ENCODE results near the gene SLC3A2. TPM values are rescaled to one million over a fixed set of nuclear protein-coding genes. Genes with fewer than 3 reads are reported as not detected.
A peak's percentile ranks its signal among the peaks of the same experiment; 100 is the strongest.
"Not testable (repeated sequence)": the region's sequence is repeated elsewhere in the genome, so short reads cannot be mapped to it uniquely, and the experiment has no call there.

Gene SLC3A2
- total RNA-seq, 3 donors from 2014 or later = 147 to 214 (median 171) TPM

GRCh38 chr11:62856333-62856895, 24.3 kb upstream of the SLC3A2 start:
- intact Hi-C loops (cut with DNase I; ENCODE audit: low total_unique reads) = no loop called here
- Histone ChIP-seq H3K4me3 (peak overlapping the region; percentile 76 to 92 (median 84)), H3K27ac (peak overlapping the region; percentile 74 to 80), H3K27me3 (no peaks in the 10 kb centered on the region), H3K9me3 (no peaks in the 10 kb centered on the region), H3K36me3 (no peaks in the 10 kb centered on the region), H3K4me1 (peaks cover 0 to 14% of the 10 kb centered on the region in 2 donors)
- no peak for DNase-seq (ENCODE audit: low spot score in 2 of 2)
- TF ChIP-seq POLR2A (IDR thresholded peaks at IDR 0.05) = no peak
- no peak for TF ChIP-seq POLR2AphosphoS5 (IDR thresholded peaks at IDR 0.05)

- Histone ChIP-seq H3K27ac (peak overlapping the region in 1 of 2 donors; percentile 57), H3K4me3 (no peak overlapping the region), H3K36me3 (no peaks in the 10 kb centered on the region), H3K9me3 (no peaks in the 10 kb centered on the region), H3K4me1 (peaks cover 0 to 14% of the 10 kb centered on the region in 2 donors), H3K27me3 (no peaks in the 10 kb centered on the region)
- intact Hi-C loops (cut with DNase I; ENCODE audit: low total_unique reads) = no loop called here
- no peak for DNase-seq (ENCODE audit: low spot score in 2 of 2)
- TF ChIP-seq POLR2A (IDR thresholded peaks at IDR 0.05) (no peak), POLR2AphosphoS5 (IDR thresholded peaks at IDR 0.05) (no peak), CTCF (IDR thresholded peaks at IDR 0.05) (no peak)
Measured at GRCh38 chr11:62857541-62857982, 23.1 kb upstream of the SLC3A2 start.

GRCh38 chr11:62858201-62858600, 22.5 kb upstream of the SLC3A2 start:
- Histone ChIP-seq H3K4me3 (no peak overlapping the region), H3K27ac (peak overlapping the region in 1 of 2 donors; percentile 57), H3K9me3 (no peaks in the 10 kb centered on the region), H3K36me3 (no peaks in the 10 kb centered on the region), H3K27me3 (no peaks in the 10 kb centered on the region), H3K4me1 (peaks cover 0 to 12% of the 10 kb centered on the region in 2 donors)
- DNase-seq (ENCODE audit: low spot score in 2 of 2) = no peak
- TF ChIP-seq CTCF (IDR thresholded peaks at IDR 0.05) = no peak
- no peak for TF ChIP-seq POLR2AphosphoS5 (IDR thresholded peaks at IDR 0.05)
- TF ChIP-seq POLR2A (IDR thresholded peaks at IDR 0.05) = no peak
- intact Hi-C loops (cut with DNase I; ENCODE audit: low total_unique reads) = no loop called here

- intact Hi-C loops (cut with DNase I; ENCODE audit: low total_unique reads); H3K36me3 ChIP-seq: not testable (repeated sequence)
Measured at GRCh38 chr11:62859281-62859703, 21.4 kb upstream of the SLC3A2 start.

GRCh38 chr11:62860835-62861563, 19.7 kb upstream of the SLC3A2 start:
- no peaks in the 10 kb centered on the region for H3K4me1 ChIP-seq
- no peaks in the 10 kb centered on the region for H3K9me3 ChIP-seq
- DNase-seq (ENCODE audit: low spot score in 2 of 2) = no peak
- no peak for TF ChIP-seq POLR2A (IDR thresholded peaks at IDR 0.05)
- TF ChIP-seq POLR2AphosphoS5 (IDR thresholded peaks at IDR 0.05) = no peak
- no peak for TF ChIP-seq CTCF (IDR thresholded peaks at IDR 0.05)
- no peaks in the 10 kb centered on the region for H3K36me3 ChIP-seq
- H3K4me3 ChIP-seq = no peak overlapping the region
- H3K27me3 ChIP-seq = no peaks in the 10 kb centered on the region
- intact Hi-C loops (cut with DNase I; ENCODE audit: low total_unique reads) = loop anchor here (10.0 kb wide), 1 partner anchor 76 kb away; the partner anchor contains the start of gene TMEM179B
- no peak overlapping the region for H3K27ac ChIP-seq

More at GRCh38 chr11:62859281-62859703, 21.4 kb upstream of the SLC3A2 start:
- not testable (repeated sequence) for H3K27me3 ChIP-seq; DNase-seq (ENCODE audit: low spot score in 2 of 2); H3K4me1 ChIP-seq; H3K4me3 ChIP-seq; H3K9me3 ChIP-seq
- peak overlapping the region in 1 of 2 donors; percentile 32 for H3K27ac ChIP-seq

GRCh38 chr11:62861564-62862192, 19.0 kb upstream of the SLC3A2 start:
- intact Hi-C loops (cut with DNase I; ENCODE audit: low total_unique reads) = loop anchor here (10.0 kb wide), 1 partner anchor 77 kb away; the partner anchor contains the start of gene TMEM179B
- DNase-seq (ENCODE audit: low spot score in 2 of 2) = not testable (repeated sequence)

More at GRCh38 chr11:62861564-62862192, 19.0 kb upstream of the SLC3A2 start:
- not testable (repeated sequence) for H3K4me3 ChIP-seq, H3K27ac ChIP-seq, H3K4me1 ChIP-seq, H3K9me3 ChIP-seq, H3K27me3 ChIP-seq, H3K36me3 ChIP-seq

Measured in breast epithelium (tissue), 4 donors.